GM18526 (cell line): ENCODE results near the gene STX1B.

Experiments used
- POLR2A ChIP-seq: IDR thresholded peaks from 3 replicates; pipeline ENCODE4 v1.6.1; 2011; ENCODE audit not compliant: insufficient read length; ENCODE audit errors: extremely low read depth

STX1B gene

DNA sequence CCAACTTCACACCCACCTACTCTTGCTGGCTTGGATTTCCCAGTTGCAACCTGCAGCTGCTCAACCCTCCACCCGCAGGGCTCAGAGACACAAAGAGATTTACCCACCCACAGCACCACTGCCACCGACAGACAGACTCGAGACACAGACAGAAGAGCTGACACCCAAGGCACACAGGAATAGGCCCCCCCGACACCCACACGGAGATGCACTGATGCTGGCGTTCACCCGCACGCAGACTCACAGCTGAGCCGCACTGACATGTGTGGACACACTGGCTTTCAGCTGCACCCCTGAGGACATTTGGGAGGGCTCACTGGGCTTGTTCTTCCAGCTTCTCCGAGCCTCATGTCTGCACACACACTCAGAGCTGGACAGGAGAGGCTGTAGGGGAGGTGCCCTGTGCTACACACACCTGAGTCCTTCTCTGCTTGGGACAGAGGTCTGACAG is 8.2 kb downstream of the STX1B start:
- TF ChIP-seq POLR2A, result no peak

- no peak for TF ChIP-seq POLR2A
Observed at GRCh38 chr16:31001507-31002249, 8.8 kb downstream of the STX1B start.

- TF ChIP-seq POLR2A, result no peak
Observed at GRCh38 chr16:31000671-31001382, 9.6 kb downstream of the STX1B start.

DNA sequence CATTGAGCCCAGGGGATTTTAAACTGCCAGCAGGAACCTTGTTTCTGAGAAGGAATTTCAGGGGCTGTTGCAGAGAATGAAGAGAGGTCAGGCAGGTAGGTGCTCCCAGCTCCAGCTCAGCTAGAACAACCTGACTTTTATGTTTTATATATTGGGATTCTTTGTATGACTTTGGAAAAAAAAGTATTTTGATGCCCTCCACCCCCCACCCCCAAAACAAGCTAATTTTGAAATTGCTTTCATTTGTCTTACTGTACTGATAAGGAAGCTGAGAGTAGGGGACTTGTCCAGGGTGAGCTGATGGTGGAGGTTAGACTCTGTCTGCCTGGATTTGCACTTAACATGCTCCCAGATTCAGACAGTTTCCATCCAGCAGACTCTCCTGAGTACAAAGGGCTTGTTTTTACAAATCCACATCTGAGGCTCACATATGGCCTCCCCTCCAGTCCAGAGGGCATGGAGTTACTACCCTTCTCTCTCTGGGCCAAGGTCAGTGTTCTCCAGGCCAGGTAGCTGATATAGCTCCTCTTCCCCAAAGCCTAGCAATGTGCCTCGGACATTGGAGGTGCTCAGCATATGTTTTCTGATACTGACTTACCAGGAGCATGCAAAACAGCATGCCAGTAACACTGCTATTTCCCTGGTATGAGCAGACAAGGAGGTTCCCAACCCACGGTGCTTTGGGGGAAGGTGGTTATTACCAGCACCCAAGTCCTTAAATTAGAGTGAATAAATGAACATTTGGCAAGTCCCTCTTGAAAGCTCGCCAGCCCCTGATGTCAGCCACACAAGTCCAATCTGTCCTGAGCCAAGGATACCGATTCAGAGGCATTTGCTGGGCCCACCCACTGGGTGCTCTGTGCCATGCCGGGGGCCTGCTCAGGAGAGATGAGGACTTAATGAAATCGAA is 11.3 kb downstream of the STX1B start:
- TF ChIP-seq POLR2A, result no peak

- no peak for TF ChIP-seq POLR2A
Observed at GRCh38 chr16:30997725-30998711, 12.4 kb downstream of the STX1B start.

GRCh38 chr16:30996985-30997724 is 13.3 kb downstream of the STX1B start:
- TF ChIP-seq POLR2A, result peak; percentile 80

DNA sequence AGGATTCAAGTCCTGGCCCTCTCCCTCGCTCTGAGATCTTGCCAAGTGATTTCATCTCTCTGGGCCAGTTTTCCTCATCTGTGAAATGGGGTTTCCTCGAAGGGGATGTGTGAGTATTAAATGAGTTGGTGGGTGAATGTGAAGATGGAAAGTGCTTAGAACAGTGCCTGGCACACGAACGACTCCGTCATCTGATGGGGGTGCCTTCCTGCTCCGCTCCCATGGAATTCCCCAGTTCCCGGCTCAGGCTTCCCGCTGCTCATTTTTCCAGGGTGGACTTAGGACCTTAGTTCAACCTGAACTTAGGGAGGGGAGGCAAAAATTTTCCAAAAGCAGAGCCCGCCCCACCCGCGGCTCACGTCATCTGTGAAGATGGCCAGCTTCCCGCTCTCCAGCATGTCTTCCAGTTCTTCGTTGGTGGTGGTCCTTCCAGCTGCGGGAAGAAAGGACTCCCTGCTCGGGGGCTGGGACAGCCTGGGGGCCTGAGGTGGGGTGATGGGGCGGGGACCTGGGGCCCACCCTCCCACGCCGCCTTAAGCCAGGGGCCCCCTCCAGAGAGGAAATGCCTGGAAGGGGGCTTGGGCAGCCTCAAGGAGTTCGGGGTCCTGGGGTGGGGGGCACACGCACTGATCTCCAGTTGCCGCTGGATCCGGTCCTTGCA is 14.0 kb downstream of the STX1B start:
- no peak for TF ChIP-seq POLR2A

DNA sequence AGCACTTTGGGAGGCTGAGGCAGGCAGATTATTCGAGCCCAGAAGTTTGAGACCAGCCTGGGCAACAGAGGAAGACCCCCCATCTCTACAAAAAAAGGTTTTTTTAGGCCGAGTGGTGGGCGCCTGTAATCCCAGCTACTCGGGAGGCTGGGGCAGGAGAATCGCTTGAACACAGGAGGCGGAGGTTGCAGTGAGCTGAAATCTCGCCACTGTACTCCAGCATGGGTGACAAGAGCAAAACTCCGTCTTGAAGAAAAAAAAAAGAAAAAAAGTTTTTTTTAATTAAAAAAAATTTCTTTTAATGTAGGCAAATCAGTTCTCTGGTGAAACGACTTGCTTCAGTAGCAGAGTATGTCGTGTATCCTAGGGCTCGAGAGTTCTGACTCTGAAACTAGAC is 14.5 kb downstream of the STX1B start:
- no peak for TF ChIP-seq POLR2A

- TF ChIP-seq POLR2A, result no peak
Observed at GRCh38 chr16:30992931-30993816, 17.3 kb downstream of the STX1B start.

- no peak for TF ChIP-seq POLR2A
Observed at GRCh38 chr16:30992276-30992780, 18.1 kb downstream of the STX1B start.

GRCh38 chr16:30991052-30991451 is 19.4 kb downstream of the STX1B start:
- TF ChIP-seq POLR2A, result no peak

- no peak for TF ChIP-seq POLR2A
Observed at GRCh38 chr16:30990105-30990504, 20.3 kb downstream of the STX1B start.
